HepG2 (cell line): ENCODE results near the gene P3H4. TPM values are rescaled to one million over a fixed set of nuclear protein-coding genes. Genes with fewer than 3 reads are reported as not detected.

Experiments used
- CENPT ChIP-seq: sonication (generic); formaldehyde crosslinking; IDR thresholded peaks from 2 replicates; pipeline ENCODE4 v1.8.0; 2022; ENCODE audit warnings: low read depth, mild to moderate bottlenecking, moderate library complexity, missing genetic modification reagents
- CSRNP2 ChIP-seq: sonication (generic); formaldehyde crosslinking; conservative IDR thresholded peaks from 2 replicates; pipeline ENCODE4 v1.8.0; 2022; ENCODE audit warnings: low read depth, missing genetic modification reagents
- DDIT3 ChIP-seq: sonication (generic); formaldehyde crosslinking; IDR thresholded peaks from 2 replicates; pipeline ENCODE4 v1.4.0; 2020; ENCODE audit warnings: mild to moderate bottlenecking, missing genetic modification reagents
- HOXA7 ChIP-seq: sonication (generic); formaldehyde crosslinking; IDR thresholded peaks from 2 replicates; pipeline ENCODE4 v1.8.1; 2022; ENCODE audit warnings: mild to moderate bottlenecking, missing genetic modification reagents, moderate library complexity
- ISX ChIP-seq: sonication (generic); formaldehyde crosslinking; conservative IDR thresholded peaks from 2 replicates; pipeline ENCODE4 v1.5.0; 2020; ENCODE audit warnings: missing genetic modification reagents
- KLF12 ChIP-seq: sonication (generic); formaldehyde crosslinking; IDR thresholded peaks from 2 replicates; pipeline ENCODE4 v1.4.0; 2020; ENCODE audit warnings: missing genetic modification reagents, borderline replicate concordance
- MAFF ChIP-seq: IDR thresholded peaks from 2 replicates; pipeline ENCODE4 v1.6.1; 2011; ENCODE audit warnings: low read depth, low read length, improper control_type of control experiment
- MTA1 ChIP-seq: sonication (generic); formaldehyde crosslinking; IDR thresholded peaks from 2 replicates; pipeline ENCODE4 v1.4.0; 2020; ENCODE audit warnings: missing genetic modification reagents, mild to moderate bottlenecking, borderline replicate concordance
- NFIC ChIP-seq: IDR thresholded peaks from 2 replicates; pipeline ENCODE4 v1.6.1; 2012; ENCODE audit warnings: mild to moderate bottlenecking, low read length, inconsistent platforms
- RXRA ChIP-seq: sonication (generic); formaldehyde crosslinking; IDR thresholded peaks from 2 replicates; pipeline ENCODE4 v1.5.1; 2020; ENCODE audit warnings: missing genetic modification reagents
- SUZ12 ChIP-seq: fragments of 150-350 bp; IDR thresholded peaks from 2 replicates; pipeline ENCODE4 v1.6.1; 2014; ENCODE audit warnings: low read depth, low read length
- USF2 ChIP-seq, 2 experiments: sonication (generic) in 1 of 2; formaldehyde crosslinking in 1 of 2; IDR thresholded peaks; 2 replicates each; pipeline versions ENCODE4 v1.5.1 to v1.6.1; 2011 to 2020; ENCODE audit warnings: borderline replicate concordance in 1 of 2, low read depth in 1 of 2, low read length in 1 of 2, mild to moderate bottlenecking in 1 of 2, missing genetic modification reagents in 1 of 2, moderate library complexity in 1 of 2
- ZBED4 ChIP-seq: sonication (generic); formaldehyde crosslinking; IDR thresholded peaks from 2 replicates; pipeline ENCODE4 v1.4.0; 2020; ENCODE audit warnings: missing genetic modification reagents, borderline replicate concordance
- ZBTB42 ChIP-seq: sonication (generic); formaldehyde crosslinking; IDR thresholded peaks from 2 replicates; pipeline ENCODE4 v1.5.0; 2020; ENCODE audit warnings: mild to moderate bottlenecking, missing genetic modification reagents
- ZNF143 ChIP-seq: sonication (generic); formaldehyde crosslinking; IDR thresholded peaks from 2 replicates; pipeline ENCODE4 v1.4.0; 2020; ENCODE audit warnings: missing genetic modification reagents
- ZNF3 ChIP-seq: IDR thresholded peaks from 2 replicates; pipeline ENCODE4 v1.7.0; 2017; ENCODE audit warnings: inconsistent platforms
- ZNF484 ChIP-seq: sonication (generic); formaldehyde crosslinking; IDR thresholded peaks from 2 replicates; pipeline ENCODE4 v1.5.1; 2020; ENCODE audit warnings: mild to moderate bottlenecking, low read depth, missing genetic modification reagents, borderline replicate concordance
- ZNF552 ChIP-seq: sonication (generic); formaldehyde crosslinking; IDR thresholded peaks from 2 replicates; pipeline ENCODE4 v1.9.0; 2022; ENCODE audit warnings: missing genetic modification reagents, mild to moderate bottlenecking, borderline replicate concordance
- ZNF569 ChIP-seq: sonication (generic); formaldehyde crosslinking; IDR thresholded peaks from 2 replicates; pipeline ENCODE4 v1.5.0; 2020; ENCODE audit warnings: mild to moderate bottlenecking, missing genetic modification reagents, moderate library complexity, borderline replicate concordance
- ZNF572 ChIP-seq: sonication (generic); formaldehyde crosslinking; IDR thresholded peaks from 2 replicates; pipeline ENCODE4 v1.5.1; 2020; ENCODE audit warnings: mild to moderate bottlenecking, missing genetic modification reagents
- ZNF652 ChIP-seq: IDR thresholded peaks from 2 replicates; pipeline ENCODE4 v1.6.1; 2016; ENCODE audit warnings: low read depth, borderline replicate concordance
- ZNF816 ChIP-seq: sonication (generic); formaldehyde crosslinking; IDR thresholded peaks from 2 replicates; pipeline ENCODE4 v1.8.0; 2022; ENCODE audit warnings: missing genetic modification reagents, mild to moderate bottlenecking, borderline replicate concordance
- polyA plus RNA-seq, 8 experiments: library from polyadenylated mRNA; depleted of rRNA in 3 of 8; stranded (reverse) in 7 of 8; unstranded in 1 of 8; fragments of >200 nt; fragmentation: Illumina TruSeq in 4 of 8; extraction: Trizol in 4 of 8; gene quantifications; 2 replicates each; pipeline versions ENCODE4 v1.2.1 to v1.2.3, GENCODE V29; 2011 to 2016; ENCODE audit warnings: low read depth in 4 of 8, missing spikeins in 1 of 8, mixed read lengths in 1 of 8; ENCODE audit not compliant: insufficient read depth in 1 of 8
- total RNA-seq, 5 experiments: library from RNA; depleted of rRNA; stranded (reverse); fragments of >200 nt; fragmentation: Illumina TruSeq; extraction: Trizol; gene quantifications; 2 replicates each; pipeline ENCODE4 v1.2.3, GENCODE V29; 2016; ENCODE audit warnings: low read depth in 1 of 5

Gene P3H4
- total and polyA plus RNA-seq, 2 of the 13 experiments (the other 11 are each of a cell fraction or from before 2014, with no cell fraction given), result 37.1 to 50.6 TPM

- TF ChIP-seq USF2 (IDR thresholded peaks at IDR 0.05; ENCODE audit: low read depth, low read length), result no peak
- TF ChIP-seq USF2 (CRISPR knock-in tag; IDR thresholded peaks at IDR 0.05; ENCODE audit: borderline replicate concordance), result no peak
- TF ChIP-seq ZNF552 (CRISPR knock-in tag), result no peak
- TF ChIP-seq ISX (CRISPR knock-in tag), result no peak
- no peak for TF ChIP-seq ZNF816
- TF ChIP-seq CSRNP2 (CRISPR knock-in tag), result no peak
- TF ChIP-seq ZNF569 (CRISPR knock-in tag), result 0 out of 2 replicates have a peak, but pooled peaks have one; percentile 9
- no peak; the same call in 1 of the 2 replicates for TF ChIP-seq RXRA (CRISPR knock-in tag)
- TF ChIP-seq MTA1 (CRISPR knock-in tag), result peak; percentile 70
- peak; percentile 95 for TF ChIP-seq ZBED4 (CRISPR knock-in tag)
- TF ChIP-seq HOXA7 (CRISPR knock-in tag), result no peak
- TF ChIP-seq CENPT (CRISPR knock-in tag), result no peak
- 0 out of 2 replicates have a peak, but pooled peaks have one; percentile 16 for TF ChIP-seq ZNF143
- peak; percentile 51 for TF ChIP-seq ZBTB42 (CRISPR knock-in tag)
- no peak for TF ChIP-seq DDIT3 (CRISPR knock-in tag)
- TF ChIP-seq ZNF652, result no peak
- TF ChIP-seq ZNF484 (CRISPR knock-in tag), result no peak
- TF ChIP-seq ZNF572, result no peak
- no peak for TF ChIP-seq MAFF
- 0 out of 2 replicates have a peak, but pooled peaks have one; percentile 59 for TF ChIP-seq NFIC
- TF ChIP-seq KLF12 (CRISPR knock-in tag), result peak; percentile 53; the same call in 1 of the 2 replicates
- TF ChIP-seq ZNF3 (CRISPR knock-in tag), result no peak
- no peak for TF ChIP-seq SUZ12
These were observed 34.1 kb downstream of the P3H4 start (continued) for GRCh38 chr17:41777574-41778188.
